H1 (cell line): ENCODE data around the gene NOTCH4. TPM values are rescaled to one million over a fixed set of nuclear protein-coding genes. Genes with fewer than 3 reads are reported as not detected.

Experiments
- ASH2L ChIP-seq: fragments of 200-600, 300-600 bp; sonication (generic); IDR thresholded peaks from one replicate; pipeline ENCODE4 v1.7.1; 2017; ENCODE audit warnings: low read length
- ATF3 ChIP-seq: IDR thresholded peaks from 2 replicates; pipeline ENCODE4 v1.6.1; 2011; ENCODE audit warnings: low read depth, mild to moderate bottlenecking, low read length; ENCODE audit not compliant: insufficient read depth
- BCL11A ChIP-seq, 2 experiments: IDR thresholded peaks; one replicate each; pipeline ENCODE4 v1.6.1; 2011; ENCODE audit warnings: low read depth in 2 of 2, low read length in 2 of 2, mild to moderate bottlenecking in 2 of 2
- CBX8 ChIP-seq: fragments of 300-800, 300-1000 bp; sonication (generic); IDR thresholded peaks from 2 replicates; pipeline ENCODE4 v1.7.1; 2016; ENCODE audit warnings: low read depth, low read length, borderline replicate concordance
- CHD7 ChIP-seq: fragments of 300-600 bp; sonication (generic); IDR thresholded peaks from 2 replicates; pipeline ENCODE4 v1.7.1; 2012; ENCODE audit warnings: low read length, moderate library complexity, mild to moderate bottlenecking, inconsistent platforms; ENCODE audit not compliant: insufficient replicate concordance
- EGR1 ChIP-seq: IDR thresholded peaks from 2 replicates; pipeline ENCODE4 v1.6.1; 2011; ENCODE audit warnings: low read depth, low read length, borderline replicate concordance
- RBBP5 ChIP-seq: IDR thresholded peaks from 2 replicates; pipeline ENCODE4 v1.7.1; 2012; ENCODE audit warnings: low read depth, mild to moderate bottlenecking, inconsistent platforms, low read length, moderate library complexity, borderline replicate concordance
- TAF1 ChIP-seq: IDR thresholded peaks from 2 replicates; pipeline ENCODE4 v1.6.1; 2011; ENCODE audit warnings: mild to moderate bottlenecking, low read depth, low read length
- TEAD4 ChIP-seq: IDR thresholded peaks from 2 replicates; pipeline ENCODE4 v1.6.1; 2012; ENCODE audit warnings: low read depth, low read length, inconsistent platforms, mixed read lengths
- polyA plus RNA-seq, 7 experiments: library from polyadenylated mRNA; depleted of rRNA in 3 of 7; stranded (reverse) in 5 of 7; unstranded in 2 of 7; fragments of >200 nt in 5 of 7; fragments of 200-250 nt in 2 of 7; gene quantifications; 1 replicate in 5 of 7; 2 replicates in 1 of 7; 4 replicates in 1 of 7; pipeline versions ENCODE4 v1.2.1 to v1.2.3, GENCODE V29; 2011 to 2013; ENCODE audit warnings: missing spikeins in 2 of 7, mixed read lengths in 2 of 7
- total RNA-seq: library from RNA; stranded (reverse); fragmentation: NEBNext Ultra II Directional; extraction: Animal tissue kit (Norgen Biotek cat#: 25700); gene quantifications from 2 replicates; pipeline ENCODE4 v1.2.1, GENCODE V29; 2021

Gene NOTCH4
- total and polyA plus RNA-seq, 2 of the 8 experiments (the other 6 are each of a cell fraction or from before 2014, with no cell fraction given) = 1.9 to 2.8 TPM

GRCh38 chr6:32148289-32149091, 75.4 kb downstream of the NOTCH4 start (continued):
- no peak for TF ChIP-seq CHD7
- TF ChIP-seq TEAD4 = no peak
- peak; percentile 69; the same call in 1 of the 2 replicates for TF ChIP-seq TAF1
- no peak for TF ChIP-seq BCL11A (IDR thresholded peaks at IDR 0.05; ENCODE audit: low read depth in 2 of 2, low read length in 2 of 2)
- peak; percentile 47 for TF ChIP-seq ASH2L
- no peak for TF ChIP-seq EGR1
- no peak for TF ChIP-seq CBX8
- no peak for TF ChIP-seq ATF3
- no peak for TF ChIP-seq RBBP5
